ENCODE results near the gene NT5M. TPM values are rescaled to one million over a fixed set of nuclear protein-coding genes. Genes with fewer than 3 reads are reported as not detected.
A peak's percentile ranks its signal among the peaks of the same experiment; 100 is the strongest.

Gene NT5M
- total and polyA plus RNA-seq, 4 donors: 1.2 to 2.2 (median 1.6) TPM; not detected in 1

GRCh38 chr17:17359271-17359670 lies 56.1 kb downstream of the NT5M start:
- 59 to 63% methylated on average over 2 of the region's 2 CpGs for WGBS, 2 donors
- H3K4me3 ChIP-seq (ENCODE audit: low read length in 2 of 2): no peak overlapping the region
- H3K27me3 ChIP-seq (ENCODE audit: control insufficient read depth in 1 of 2, insufficient read depth in 2 of 2, low read length in 1 of 2): no peaks in the 10 kb centered on the region
- H3K9me3 ChIP-seq (ENCODE audit: control insufficient read depth, low read length): no peaks in the 10 kb centered on the region
- no peaks in the 10 kb centered on the region for H3K36me3 ChIP-seq (ENCODE audit: control insufficient read depth in 1 of 2, insufficient read depth in 2 of 2, low read length in 1 of 2)
- no peak overlapping the region for H3K27ac ChIP-seq (ENCODE audit: low read depth in 1 of 2, low read length in 2 of 2)
- DNase-seq (peak in 1 of 2 donors; percentile 14), ATAC-seq (ENCODE audit: low FRiP score) (no peak)
- H3K4me1 ChIP-seq (ENCODE audit: control insufficient read depth in 1 of 2, insufficient read depth in 2 of 2, low read length in 2 of 2): no peaks in the 10 kb centered on the region
- intact Hi-C loops (cut with DNase I): loop anchor here (5.0 kb wide), 2 partner anchors 138 to 208 kb away; partner anchors contain the start of gene RASD1 (in 1 of the 2)

GRCh38 chr17:17360087-17360730 lies 57.0 kb downstream of the NT5M start:
- intact Hi-C loops (cut with DNase I): no loop called here
- ATAC-seq (ENCODE audit: low FRiP score) (no peak), DNase-seq (no peak)
- Histone ChIP-seq H3K4me1 (ENCODE audit: control insufficient read depth in 1 of 2, insufficient read depth in 2 of 2, low read length in 2 of 2) (no peaks in the 10 kb centered on the region), H3K27me3 (ENCODE audit: control insufficient read depth in 1 of 2, insufficient read depth in 2 of 2, low read length in 1 of 2) (no peaks in the 10 kb centered on the region), H3K9me3 (ENCODE audit: control insufficient read depth, low read length) (no peaks in the 10 kb centered on the region), H3K36me3 (ENCODE audit: control insufficient read depth in 1 of 2, insufficient read depth in 2 of 2, low read length in 1 of 2) (no peaks in the 10 kb centered on the region), H3K27ac (ENCODE audit: low read depth in 1 of 2, low read length in 2 of 2) (no peak overlapping the region), H3K4me3 (ENCODE audit: low read length in 2 of 2) (no peak overlapping the region)
- WGBS, 2 donors: 93 to 97% methylated on average over 1 of the region's 1 CpG

- no peaks in the 10 kb centered on the region for H3K36me3 ChIP-seq (ENCODE audit: control insufficient read depth in 1 of 2, insufficient read depth in 2 of 2, low read length in 1 of 2)
- no peak overlapping the region for H3K27ac ChIP-seq (ENCODE audit: low read depth in 1 of 2, low read length in 2 of 2)
- H3K4me1 ChIP-seq (ENCODE audit: control insufficient read depth in 1 of 2, insufficient read depth in 2 of 2, low read length in 2 of 2): no peaks in the 10 kb centered on the region
- 84 to 88% methylated on average over 3 to 5 of the region's 5 CpGs for WGBS, 2 donors
- DNase-seq (peak in 1 of 2 donors; percentile 57), ATAC-seq (ENCODE audit: low FRiP score) (no peak)
- H3K27me3 ChIP-seq (ENCODE audit: control insufficient read depth in 1 of 2, insufficient read depth in 2 of 2, low read length in 1 of 2): no peaks in the 10 kb centered on the region
- H3K4me3 ChIP-seq (ENCODE audit: low read length in 2 of 2): no peak overlapping the region
- H3K9me3 ChIP-seq (ENCODE audit: control insufficient read depth, low read length): no peaks in the 10 kb centered on the region
- intact Hi-C loops (cut with DNase I): no loop called here
Measured at GRCh38 chr17:17361543-17361866, 58.3 kb downstream of the NT5M start.

GRCh38 chr17:17361867-17362539 lies 58.8 kb downstream of the NT5M start:
- Histone ChIP-seq H3K4me3 (ENCODE audit: low read length in 2 of 2) (no peak overlapping the region), H3K9me3 (ENCODE audit: control insufficient read depth, low read length) (no peaks in the 10 kb centered on the region), H3K4me1 (ENCODE audit: control insufficient read depth in 1 of 2, insufficient read depth in 2 of 2, low read length in 2 of 2) (no peaks in the 10 kb centered on the region), H3K36me3 (ENCODE audit: control insufficient read depth in 1 of 2, insufficient read depth in 2 of 2, low read length in 1 of 2) (no peaks in the 10 kb centered on the region), H3K27me3 (ENCODE audit: control insufficient read depth in 1 of 2, insufficient read depth in 2 of 2, low read length in 1 of 2) (no peaks in the 10 kb centered on the region), H3K27ac (ENCODE audit: low read depth in 1 of 2, low read length in 2 of 2) (no peak overlapping the region)
- intact Hi-C loops (cut with DNase I): no loop called here
- ATAC-seq (ENCODE audit: low FRiP score) (peak; percentile 66), DNase-seq (peak in 1 of 2 donors; percentile 56)
- WGBS, 2 donors: 73 to 75% methylated on average over 12 of the region's 12 CpGs

GRCh38 chr17:17362540-17362930 lies 59.4 kb downstream of the NT5M start:
- H3K4me1 ChIP-seq (ENCODE audit: control insufficient read depth in 1 of 2, insufficient read depth in 2 of 2, low read length in 2 of 2): no peaks in the 10 kb centered on the region
- no peaks in the 10 kb centered on the region for H3K27me3 ChIP-seq (ENCODE audit: control insufficient read depth in 1 of 2, insufficient read depth in 2 of 2, low read length in 1 of 2)
- H3K27ac ChIP-seq (ENCODE audit: low read depth in 1 of 2, low read length in 2 of 2): no peak overlapping the region
- no peaks in the 10 kb centered on the region for H3K9me3 ChIP-seq (ENCODE audit: control insufficient read depth, low read length)
- ATAC-seq (ENCODE audit: low FRiP score) (no peak), DNase-seq (peak in 1 of 2 donors; percentile 37)
- H3K4me3 ChIP-seq (ENCODE audit: low read length in 2 of 2): no peak overlapping the region
- no peaks in the 10 kb centered on the region for H3K36me3 ChIP-seq (ENCODE audit: control insufficient read depth in 1 of 2, insufficient read depth in 2 of 2, low read length in 1 of 2)
- 96 to 97% methylated on average over 7 of the region's 7 CpGs for WGBS, 2 donors
- intact Hi-C loops (cut with DNase I): no loop called here

GRCh38 chr17:17363638-17364337 lies 60.6 kb downstream of the NT5M start:
- no peaks in the 10 kb centered on the region for H3K4me1 ChIP-seq (ENCODE audit: control insufficient read depth in 1 of 2, insufficient read depth in 2 of 2, low read length in 2 of 2)
- DNase-seq: peak; percentile 19 to 39
- 80 to 87% methylated on average over 8 of the region's 8 CpGs for WGBS, 2 donors
- H3K4me3 ChIP-seq (ENCODE audit: low read length in 2 of 2): no peak overlapping the region
- H3K27ac ChIP-seq (ENCODE audit: low read depth in 1 of 2, low read length in 2 of 2): no peak overlapping the region
- no peaks in the 10 kb centered on the region for H3K36me3 ChIP-seq (ENCODE audit: control insufficient read depth in 1 of 2, insufficient read depth in 2 of 2, low read length in 1 of 2)
- intact Hi-C loops (cut with DNase I): no loop called here
- no peaks in the 10 kb centered on the region for H3K27me3 ChIP-seq (ENCODE audit: control insufficient read depth in 1 of 2, insufficient read depth in 2 of 2, low read length in 1 of 2)
- ATAC-seq (ENCODE audit: low FRiP score): no peak
- no peaks in the 10 kb centered on the region for H3K9me3 ChIP-seq (ENCODE audit: control insufficient read depth, low read length)

GRCh38 chr17:17364338-17364667 lies 61.1 kb downstream of the NT5M start:
- WGBS, 2 donors: 26 to 29% methylated on average over 11 of the region's 11 CpGs
- H3K36me3 ChIP-seq (ENCODE audit: control insufficient read depth in 1 of 2, insufficient read depth in 2 of 2, low read length in 1 of 2): no peaks in the 10 kb centered on the region
- no peak for ATAC-seq (ENCODE audit: low FRiP score)
- no peaks in the 10 kb centered on the region for H3K9me3 ChIP-seq (ENCODE audit: control insufficient read depth, low read length)
- no peaks in the 10 kb centered on the region for H3K27me3 ChIP-seq (ENCODE audit: control insufficient read depth in 1 of 2, insufficient read depth in 2 of 2, low read length in 1 of 2)
- no peak overlapping the region for H3K27ac ChIP-seq (ENCODE audit: low read depth in 1 of 2, low read length in 2 of 2)
- DNase-seq: peak; percentile 11 to 70
- no peaks in the 10 kb centered on the region for H3K4me1 ChIP-seq (ENCODE audit: control insufficient read depth in 1 of 2, insufficient read depth in 2 of 2, low read length in 2 of 2)
- no peak overlapping the region for H3K4me3 ChIP-seq (ENCODE audit: low read length in 2 of 2)
- intact Hi-C loops (cut with DNase I): no loop called here

GRCh38 chr17:17365476-17366110 lies 62.4 kb downstream of the NT5M start:
- H3K9me3 ChIP-seq (ENCODE audit: control insufficient read depth, low read length): no peaks in the 10 kb centered on the region
- no peaks in the 10 kb centered on the region for H3K27me3 ChIP-seq (ENCODE audit: control insufficient read depth in 1 of 2, insufficient read depth in 2 of 2, low read length in 1 of 2)
- intact Hi-C loops (cut with DNase I): no loop called here
- no peak for ATAC-seq (ENCODE audit: low FRiP score)
- DNase-seq: peak; percentile 28 to 45
- no peak overlapping the region for H3K4me3 ChIP-seq (ENCODE audit: low read length in 2 of 2)
- H3K36me3 ChIP-seq (ENCODE audit: control insufficient read depth in 1 of 2, insufficient read depth in 2 of 2, low read length in 1 of 2): no peaks in the 10 kb centered on the region
- H3K27ac ChIP-seq (ENCODE audit: low read depth in 1 of 2, low read length in 2 of 2): no peak overlapping the region
- no peaks in the 10 kb centered on the region for H3K4me1 ChIP-seq (ENCODE audit: control insufficient read depth in 1 of 2, insufficient read depth in 2 of 2, low read length in 2 of 2)
- WGBS, 2 donors: 92 to 93% methylated on average over 12 of the region's 12 CpGs

Measured in aorta (tissue), 5 donors.